BLaER1 (cell line): ENCODE results near the gene LRCH1.

Source experiments
- H3K27ac ChIP-seq: shearing (Covaris generic); formaldehyde crosslinking; 2 replicates; pipeline ENCODE4 v1.8.1; 2022
- H3K27me3 ChIP-seq: shearing (Covaris generic); formaldehyde crosslinking; 2 replicates; pipeline ENCODE4 v1.8.1; 2022
- H3K36me3 ChIP-seq: shearing (Covaris generic); formaldehyde crosslinking; 2 replicates; pipeline ENCODE4 v1.8.1; 2022
- H3K4me1 ChIP-seq: shearing (Covaris generic); formaldehyde crosslinking; 2 replicates; pipeline ENCODE4 v1.8.1; 2022
- H3K4me2 ChIP-seq: shearing (Covaris generic); formaldehyde crosslinking; 2 replicates; pipeline ENCODE4 v1.8.1; 2022
- H3K4me3 ChIP-seq: shearing (Covaris generic); formaldehyde crosslinking; 2 replicates; pipeline ENCODE4 v1.8.1; 2022
- H3K9ac ChIP-seq: shearing (Covaris generic); formaldehyde crosslinking; 2 replicates; pipeline ENCODE4 v1.8.1; 2022
- H3K9me3 ChIP-seq: shearing (Covaris generic); formaldehyde crosslinking; 2 replicates; pipeline ENCODE4 v1.8.1; 2022
- H4K20me1 ChIP-seq: shearing (Covaris generic); formaldehyde crosslinking; 2 replicates; pipeline ENCODE4 v1.8.1; 2022
- Cebpa-rat ChIP-seq: shearing (Covaris generic); IDR thresholded peaks from 2 replicates; pipeline ENCODE4 v1.8.1; 2022

LRCH1 gene

GRCh38 chr13:46560778-46561177, 7.8 kb downstream of the LRCH1 start:
- TF ChIP-seq Cebpa-rat = no peak
- H3K4me2 ChIP-seq = no peak overlapping the region

GRCh38 chr13:46561286-46561685, 8.3 kb downstream of the LRCH1 start:
- Histone ChIP-seq H3K4me1 (peaks cover 35% of the 10 kb centered on the region), H4K20me1 (peaks cover 98% of the 10 kb centered on the region), H3K27me3 (no peaks in the 10 kb centered on the region), H3K36me3 (peaks cover 6% of the 10 kb centered on the region; the same call in 1 of the 2 replicates), H3K4me2 (no peak overlapping the region), H3K27ac (no peak overlapping the region), H3K9ac (no peak overlapping the region), H3K9me3 (no peaks in the 10 kb centered on the region), H3K4me3 (no peak overlapping the region)
- TF ChIP-seq Cebpa-rat = no peak

More at GRCh38 chr13:46560778-46561177, 7.8 kb downstream of the LRCH1 start:
- H3K4me1 ChIP-seq = peaks cover 36% of the 10 kb centered on the region
- no peak overlapping the region for H3K27ac ChIP-seq
- no peak overlapping the region for H3K9ac ChIP-seq
- H3K36me3 ChIP-seq = peaks cover 6% of the 10 kb centered on the region; the same call in 1 of the 2 replicates
- no peaks in the 10 kb centered on the region for H3K27me3 ChIP-seq
- H3K4me3 ChIP-seq = no peak overlapping the region
- no peaks in the 10 kb centered on the region for H3K9me3 ChIP-seq
- H4K20me1 ChIP-seq = peaks cover 98% of the 10 kb centered on the region

DNA sequence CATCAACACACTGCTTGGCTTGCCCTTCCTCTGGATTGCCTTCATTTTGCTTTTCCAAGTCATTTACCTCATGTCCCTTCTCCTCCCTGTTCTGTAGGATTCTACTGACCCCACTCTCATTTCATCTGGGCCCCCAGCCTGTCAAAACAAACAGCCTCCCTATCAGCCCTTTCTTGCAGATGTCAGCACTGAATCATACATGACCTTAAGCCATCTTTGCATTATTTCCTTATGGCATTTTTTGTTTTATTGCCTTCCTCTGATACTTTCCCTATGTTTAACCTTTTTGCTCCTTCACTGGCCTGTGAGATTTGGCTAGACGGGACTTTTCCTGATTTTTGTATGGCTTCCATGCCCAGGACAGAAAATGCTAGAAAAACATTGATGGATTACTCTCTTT, 8.7 kb downstream of the LRCH1 start:
- Histone ChIP-seq H3K4me1 (peaks cover 31% of the 10 kb centered on the region), H3K27ac (no peak overlapping the region), H3K9me3 (no peaks in the 10 kb centered on the region), H3K9ac (no peak overlapping the region), H4K20me1 (peaks cover 98% of the 10 kb centered on the region), H3K4me2 (no peak overlapping the region), H3K27me3 (no peaks in the 10 kb centered on the region), H3K4me3 (no peak overlapping the region), H3K36me3 (peaks cover 6% of the 10 kb centered on the region; the same call in 1 of the 2 replicates)
- TF ChIP-seq Cebpa-rat = no peak

- peaks cover 6% of the 10 kb centered on the region; the same call in 1 of the 2 replicates for H3K36me3 ChIP-seq
- H3K4me2 ChIP-seq = peak overlapping the region; percentile 22
- peaks cover 31% of the 10 kb centered on the region for H3K4me1 ChIP-seq
- H3K27ac ChIP-seq = no peak overlapping the region
- H3K27me3 ChIP-seq = no peaks in the 10 kb centered on the region
- TF ChIP-seq Cebpa-rat = no peak
- H4K20me1 ChIP-seq = peaks cover 98% of the 10 kb centered on the region
- no peak overlapping the region for H3K4me3 ChIP-seq
- no peak overlapping the region for H3K9ac ChIP-seq
- H3K9me3 ChIP-seq = no peaks in the 10 kb centered on the region
These were observed 9.2 kb downstream of the LRCH1 start for GRCh38 chr13:46562152-46562551.

- TF ChIP-seq Cebpa-rat = no peak
- Histone ChIP-seq H3K27ac (no peak overlapping the region), H3K4me2 (peak overlapping the region; percentile 22), H3K36me3 (peaks cover 6% of the 10 kb centered on the region; the same call in 1 of the 2 replicates), H3K9ac (no peak overlapping the region), H3K9me3 (no peaks in the 10 kb centered on the region), H3K27me3 (no peaks in the 10 kb centered on the region), H4K20me1 (peaks cover 98% of the 10 kb centered on the region), H3K4me1 (peaks cover 31% of the 10 kb centered on the region), H3K4me3 (no peak overlapping the region)
These were observed 9.6 kb downstream of the LRCH1 start for GRCh38 chr13:46562581-46562980.

- Histone ChIP-seq H3K9ac (no peak overlapping the region), H3K27me3 (no peaks in the 10 kb centered on the region), H3K27ac (no peak overlapping the region), H3K4me3 (no peak overlapping the region), H4K20me1 (peaks cover 100% of the 10 kb centered on the region), H3K4me1 (peaks cover 40% of the 10 kb centered on the region), H3K4me2 (no peak overlapping the region), H3K36me3 (peaks cover 6% of the 10 kb centered on the region; the same call in 1 of the 2 replicates), H3K9me3 (no peaks in the 10 kb centered on the region)
- TF ChIP-seq Cebpa-rat = no peak
These were observed 13.1 kb downstream of the LRCH1 start for GRCh38 chr13:46565808-46566750.

DNA sequence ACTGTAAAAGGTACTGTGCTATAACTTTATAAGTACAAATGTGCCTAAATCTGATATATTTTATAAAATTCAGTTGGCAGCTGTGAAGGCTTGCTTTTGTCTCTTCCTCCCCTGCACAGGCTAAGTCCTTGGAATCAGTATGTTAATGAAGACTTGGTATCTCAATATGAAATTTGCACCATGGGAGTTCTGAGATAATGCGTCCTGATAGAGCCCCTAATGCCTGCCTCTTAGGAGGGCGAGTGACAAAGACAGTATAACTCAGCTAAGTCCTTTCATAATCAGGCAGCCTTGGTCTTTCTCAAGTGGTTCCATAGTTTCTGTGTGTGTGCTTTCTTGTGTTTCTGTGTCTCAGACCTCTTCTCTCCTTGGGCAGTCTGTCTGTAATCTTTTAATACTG, 14.7 kb downstream of the LRCH1 start:
- H3K27ac ChIP-seq = no peak overlapping the region
- H3K27me3 ChIP-seq = no peaks in the 10 kb centered on the region
- no peaks in the 10 kb centered on the region for H3K9me3 ChIP-seq
- TF ChIP-seq Cebpa-rat = no peak
- H3K4me3 ChIP-seq = no peak overlapping the region
- peaks cover 100% of the 10 kb centered on the region for H4K20me1 ChIP-seq
- peaks cover 2% of the 10 kb centered on the region; the same call in 1 of the 2 replicates for H3K36me3 ChIP-seq
- no peak overlapping the region for H3K4me2 ChIP-seq
- H3K9ac ChIP-seq = no peak overlapping the region
- peaks cover 45% of the 10 kb centered on the region for H3K4me1 ChIP-seq

GRCh38 chr13:46569456-46569855, 16.5 kb downstream of the LRCH1 start:
- Histone ChIP-seq H3K36me3 (no peaks in the 10 kb centered on the region; the same call in 1 of the 2 replicates), H3K9me3 (no peaks in the 10 kb centered on the region), H3K27ac (no peak overlapping the region), H3K27me3 (no peaks in the 10 kb centered on the region), H4K20me1 (peaks cover 96% of the 10 kb centered on the region), H3K9ac (no peak overlapping the region), H3K4me2 (no peak overlapping the region), H3K4me3 (no peak overlapping the region), H3K4me1 (peaks cover 51% of the 10 kb centered on the region)
- no peak for TF ChIP-seq Cebpa-rat

DNA sequence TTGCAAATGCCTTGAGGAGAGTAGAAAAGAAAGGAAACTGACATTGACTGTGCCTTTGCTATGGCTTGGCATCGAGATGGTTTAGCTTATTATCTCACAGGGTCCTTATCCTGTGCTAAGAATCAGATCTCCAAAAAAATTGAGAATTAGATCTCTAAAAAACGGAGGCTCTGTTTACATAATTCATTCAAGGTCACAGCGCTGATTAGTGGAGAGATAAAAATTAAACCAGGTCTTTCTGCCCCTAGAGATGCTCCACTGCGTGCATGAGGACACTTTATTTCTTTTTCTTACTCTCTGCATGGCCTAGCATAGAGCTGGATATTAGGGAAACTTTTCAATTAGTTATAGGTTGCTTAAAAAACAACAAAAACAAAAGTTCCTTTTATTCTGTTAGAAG, 17.3 kb downstream of the LRCH1 start:
- Histone ChIP-seq H3K9me3 (no peaks in the 10 kb centered on the region), H4K20me1 (peaks cover 96% of the 10 kb centered on the region), H3K27me3 (no peaks in the 10 kb centered on the region), H3K36me3 (no peaks in the 10 kb centered on the region; the same call in 1 of the 2 replicates), H3K4me1 (peaks cover 60% of the 10 kb centered on the region), H3K27ac (no peak overlapping the region), H3K9ac (no peak overlapping the region), H3K4me3 (no peak overlapping the region), H3K4me2 (no peak overlapping the region)
- TF ChIP-seq Cebpa-rat = no peak

- Histone ChIP-seq H3K36me3 (no peaks in the 10 kb centered on the region; the same call in 1 of the 2 replicates), H3K4me3 (no peak overlapping the region), H3K4me2 (peak overlapping the region; percentile 23), H3K9me3 (no peaks in the 10 kb centered on the region), H3K27me3 (no peaks in the 10 kb centered on the region), H3K9ac (no peak overlapping the region), H3K4me1 (peaks cover 66% of the 10 kb centered on the region), H4K20me1 (peaks cover 96% of the 10 kb centered on the region), H3K27ac (no peak overlapping the region)
- TF ChIP-seq Cebpa-rat = no peak
These were observed 18.4 kb downstream of the LRCH1 start for GRCh38 chr13:46571189-46571908.
